Measurements from ENCODE around the gene WDR20.

DNA sequence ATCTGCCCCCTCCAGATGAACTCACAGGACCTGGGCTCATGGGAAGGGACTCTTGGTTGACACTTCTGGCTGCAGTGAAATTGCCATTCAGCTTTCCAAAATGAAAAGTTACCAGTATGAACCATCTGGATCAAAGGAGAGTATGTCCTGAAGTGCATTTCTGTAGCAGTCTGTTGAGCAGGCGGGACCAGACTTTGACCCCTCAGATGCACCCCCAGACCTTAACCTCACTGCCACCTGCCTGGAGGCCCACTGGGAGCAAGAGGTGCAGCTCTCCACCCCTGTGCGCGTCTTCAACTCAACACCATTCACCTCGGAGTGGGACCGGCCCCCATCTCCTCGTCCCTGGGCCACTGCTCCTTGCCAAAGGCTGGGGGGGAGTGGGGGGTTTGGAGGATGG lies 110.3 kb downstream of the WDR20 start:
- TF ChIP-seq, protein P1, sequence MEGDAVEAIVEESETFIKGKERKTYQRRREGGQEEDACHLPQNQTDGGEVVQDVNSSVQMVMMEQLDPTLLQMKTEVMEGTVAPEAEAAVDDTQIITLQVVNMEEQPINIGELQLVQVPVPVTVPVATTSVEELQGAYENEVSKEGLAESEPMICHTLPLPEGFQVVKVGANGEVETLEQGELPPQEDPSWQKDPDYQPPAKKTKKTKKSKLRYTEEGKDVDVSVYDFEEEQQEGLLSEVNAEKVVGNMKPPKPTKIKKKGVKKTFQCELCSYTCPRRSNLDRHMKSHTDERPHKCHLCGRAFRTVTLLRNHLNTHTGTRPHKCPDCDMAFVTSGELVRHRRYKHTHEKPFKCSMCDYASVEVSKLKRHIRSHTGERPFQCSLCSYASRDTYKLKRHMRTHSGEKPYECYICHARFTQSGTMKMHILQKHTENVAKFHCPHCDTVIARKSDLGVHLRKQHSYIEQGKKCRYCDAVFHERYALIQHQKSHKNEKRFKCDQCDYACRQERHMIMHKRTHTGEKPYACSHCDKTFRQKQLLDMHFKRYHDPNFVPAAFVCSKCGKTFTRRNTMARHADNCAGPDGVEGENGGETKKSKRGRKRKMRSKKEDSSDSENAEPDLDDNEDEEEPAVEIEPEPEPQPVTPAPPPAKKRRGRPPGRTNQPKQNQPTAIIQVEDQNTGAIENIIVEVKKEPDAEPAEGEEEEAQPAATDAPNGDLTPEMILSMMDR (optimal IDR thresholded peaks at IDR 0.05 in 1 of 3, IDR thresholded peaks at IDR 0.05 in 1 of 3, conservative IDR thresholded peaks at IDR 0.05 in 1 of 3; ENCODE audit: extremely low read depth in 1 of 3, insufficient read depth in 2 of 3, low read length in 3 of 3): no peak
- no peak for TF ChIP-seq EZH2 (IDR thresholded peaks at IDR 0.05; ENCODE audit: low read length)
